GM18870 (cell line): ENCODE data around the gene C12orf57.

Source experiments
- ATAC-seq: cut with Tn5 transposase; IDR thresholded peaks from one replicate; pipeline ENCODE4 v1.9.1; 2021; ENCODE audit warnings: moderate library complexity; ENCODE audit not compliant: unreplicated experiment

C12orf57 gene

GRCh38 chr12:6987956-6988553 is 44.2 kb downstream of the C12orf57 start:
- no peak for ATAC-seq
